Activated CD8-positive, alpha-beta memory T cell treated with anti-CD3 and anti-CD28 coated beads, Interleukin-2, amount 50 U/mL, for 1 hour (primary cell): ENCODE data around the gene ADAP1.

Experiments used
- DNase-seq: peaks from one replicate; pipeline ENCODE4 v3.0.0-alpha.2; 2020; ENCODE audit errors: extremely low read depth

ADAP1 gene

DNA sequence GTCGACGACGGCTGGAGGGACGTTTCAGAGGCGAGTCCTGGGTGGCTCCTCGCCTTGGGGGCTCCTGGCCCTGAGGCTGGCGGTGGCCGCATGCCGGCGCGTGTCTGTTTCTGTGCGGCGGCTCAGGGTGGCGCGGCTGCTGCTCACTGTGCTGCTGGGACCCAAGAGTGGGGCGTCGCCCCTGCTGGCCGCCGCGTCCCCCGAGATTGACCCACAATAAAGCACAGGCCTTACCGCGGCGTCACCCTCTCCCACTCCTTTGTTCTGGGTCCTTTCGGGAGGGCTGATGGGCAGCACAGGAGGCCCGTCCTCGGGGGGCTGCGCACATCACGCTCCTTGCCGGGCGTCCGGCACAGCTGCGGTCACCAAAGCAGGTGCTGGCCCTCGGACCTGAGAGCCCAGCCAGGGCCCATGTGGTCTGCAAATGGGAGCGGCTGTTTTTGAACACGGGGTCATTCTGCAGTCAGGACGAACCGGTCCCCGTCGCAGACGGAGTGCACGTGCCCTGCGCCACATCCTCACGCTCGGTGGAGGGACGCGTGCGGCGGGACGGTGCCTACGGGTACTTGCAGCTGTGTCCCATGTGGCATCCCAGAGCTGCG lies 58.9 kb downstream of the ADAP1 start:
- no peak for DNase-seq

DNA sequence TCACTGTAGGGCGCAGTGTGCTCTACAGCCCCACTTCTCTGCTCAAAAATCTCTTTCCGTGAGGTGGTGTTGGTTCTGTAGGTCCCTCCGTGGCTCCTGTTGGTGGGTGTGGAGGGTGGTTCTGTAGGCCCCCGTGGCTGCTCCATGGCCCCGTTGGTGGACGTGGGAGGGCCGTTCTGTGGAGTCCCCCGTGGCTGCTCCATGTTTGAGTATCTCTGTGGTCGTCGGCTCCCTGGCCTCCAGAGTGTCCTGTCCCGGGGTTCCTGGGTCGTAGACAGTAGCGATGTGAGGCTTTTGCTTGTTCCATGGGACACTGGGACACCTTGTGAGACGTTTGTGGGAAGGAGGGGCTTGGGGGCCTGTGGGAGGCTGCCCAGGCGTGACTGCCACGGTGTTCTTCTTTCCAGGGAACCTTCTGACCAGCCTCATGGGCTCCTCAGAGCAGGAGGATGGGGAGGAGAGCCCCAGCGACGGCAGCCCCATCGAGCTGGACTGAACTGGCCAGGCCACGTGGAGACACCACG lies 59.5 kb downstream of the ADAP1 start:
- no peak for DNase-seq

DNA sequence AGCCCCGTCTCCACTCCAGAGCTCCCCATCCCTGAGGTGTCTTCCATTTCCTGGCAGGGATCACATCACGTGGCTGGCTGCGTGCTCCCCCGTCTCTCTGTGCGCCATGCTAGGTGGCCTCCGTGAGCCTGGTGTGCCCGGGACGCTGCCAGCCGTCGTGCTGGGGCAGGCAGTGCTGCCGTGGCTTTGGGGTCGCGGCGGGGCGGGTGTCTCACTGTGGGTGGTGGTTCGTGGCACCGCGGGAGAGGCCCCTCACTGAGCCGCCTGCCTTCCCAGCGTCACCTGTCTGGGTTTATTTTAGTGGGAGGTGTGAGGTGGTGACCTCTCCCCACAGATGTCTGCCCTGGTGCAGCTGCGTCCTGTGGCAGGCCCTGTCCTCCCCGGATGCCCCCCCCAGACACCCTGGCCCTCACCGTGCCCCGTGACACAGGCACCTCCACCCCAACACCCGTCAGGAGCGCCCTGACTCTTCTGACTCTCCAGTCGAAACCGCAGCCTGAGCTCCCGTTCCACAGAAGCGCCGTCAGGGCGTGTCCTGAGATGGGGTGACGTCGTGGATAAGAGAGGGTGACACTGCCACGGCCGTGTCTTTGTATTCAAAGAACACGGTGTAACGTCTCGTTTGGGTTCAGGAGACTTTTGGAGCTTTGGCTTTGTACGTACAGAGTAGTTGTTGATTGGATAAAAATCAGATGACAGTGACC lies 60.2 kb downstream of the ADAP1 start:
- no peak for DNase-seq

DNA sequence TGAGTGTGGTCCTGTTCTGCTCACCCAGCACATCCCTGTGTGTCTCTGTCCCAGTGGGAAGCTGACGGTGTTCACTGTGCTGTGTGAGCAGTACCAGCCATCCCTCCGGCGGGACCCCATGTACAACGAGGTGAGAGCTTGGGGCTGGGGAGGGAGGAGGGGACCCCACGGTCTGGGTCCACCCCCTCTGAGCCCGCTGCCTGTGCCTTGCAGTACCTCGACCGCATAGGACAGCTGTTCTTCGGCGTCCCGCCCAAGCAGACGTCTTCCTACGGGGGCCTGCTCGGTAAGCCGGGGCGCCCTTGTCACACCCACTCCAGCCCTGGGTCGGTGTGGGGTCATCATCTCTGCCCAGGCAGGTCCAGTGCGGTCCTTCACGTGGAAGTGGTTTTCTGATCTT lies 60.8 kb downstream of the ADAP1 start:
- DNase-seq = no peak

DNA sequence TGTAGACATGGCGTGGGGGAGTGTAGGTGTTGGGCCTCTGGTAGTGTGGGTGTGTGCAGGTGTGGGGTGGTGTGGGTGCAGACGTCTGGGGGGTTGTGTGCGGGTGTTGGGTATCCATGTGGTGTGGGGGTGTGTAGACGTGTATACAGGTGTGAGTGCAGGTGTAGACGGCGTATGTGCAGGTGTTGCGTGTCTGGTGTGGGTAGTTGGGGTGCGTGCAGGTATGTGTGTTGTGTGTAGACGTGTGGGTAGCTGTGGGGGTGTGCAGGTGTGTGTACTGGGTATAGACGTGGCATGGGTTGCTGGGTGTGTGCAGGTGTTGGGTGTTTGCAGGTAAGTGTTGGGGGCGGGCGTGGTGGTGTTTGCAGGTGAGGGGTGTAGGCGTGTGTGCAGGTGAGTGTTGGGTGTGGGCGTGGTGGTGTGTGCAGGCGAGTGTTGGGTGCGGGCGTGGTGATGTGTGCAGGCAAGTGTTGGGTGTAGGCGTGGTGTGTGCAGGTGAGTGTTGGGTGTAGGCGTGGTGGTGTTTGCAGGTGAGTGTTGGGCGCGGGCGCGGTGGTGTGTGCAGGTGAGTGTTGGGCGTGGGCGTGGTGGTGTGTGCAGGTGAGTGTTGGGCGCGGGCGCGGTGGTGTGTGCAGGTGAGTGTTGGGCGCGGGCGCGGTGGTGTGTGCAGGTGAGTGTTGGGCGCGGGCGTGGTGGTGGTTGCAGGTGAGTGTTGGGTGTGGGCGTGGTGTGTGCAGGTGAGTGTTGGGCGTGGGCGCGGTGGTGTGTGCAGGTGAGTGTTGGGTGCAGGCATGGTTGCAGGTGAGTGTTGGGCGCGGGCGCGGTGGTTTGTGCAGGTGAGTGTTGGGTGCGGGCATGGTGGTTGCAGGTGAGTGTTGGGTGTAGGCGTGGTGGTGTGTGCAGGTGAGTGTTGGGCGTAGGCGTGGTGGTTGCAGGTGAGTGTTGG lies 61.6 kb downstream of the ADAP1 start:
- DNase-seq = no peak

DNA sequence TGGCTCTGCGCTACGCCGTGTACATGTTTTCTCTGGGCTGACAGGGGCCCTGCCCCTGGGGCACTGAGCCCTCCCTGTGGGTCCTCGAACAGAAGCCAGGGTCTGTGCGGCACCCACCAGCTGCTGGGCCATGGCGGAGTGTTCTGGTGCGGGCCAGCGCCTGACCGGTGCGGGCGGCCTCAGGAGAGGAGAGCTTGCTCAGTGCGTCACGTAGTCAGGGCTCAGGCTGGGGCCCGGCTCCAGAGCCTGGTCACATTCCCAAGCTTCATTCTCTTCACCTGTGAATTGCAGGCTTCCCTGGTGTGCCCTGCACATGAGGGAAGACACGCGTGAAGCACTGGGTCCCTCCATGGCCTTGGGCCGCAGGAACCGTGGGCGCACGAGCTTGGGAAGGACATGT lies 62.7 kb downstream of the ADAP1 start:
- DNase-seq = no peak

DNA sequence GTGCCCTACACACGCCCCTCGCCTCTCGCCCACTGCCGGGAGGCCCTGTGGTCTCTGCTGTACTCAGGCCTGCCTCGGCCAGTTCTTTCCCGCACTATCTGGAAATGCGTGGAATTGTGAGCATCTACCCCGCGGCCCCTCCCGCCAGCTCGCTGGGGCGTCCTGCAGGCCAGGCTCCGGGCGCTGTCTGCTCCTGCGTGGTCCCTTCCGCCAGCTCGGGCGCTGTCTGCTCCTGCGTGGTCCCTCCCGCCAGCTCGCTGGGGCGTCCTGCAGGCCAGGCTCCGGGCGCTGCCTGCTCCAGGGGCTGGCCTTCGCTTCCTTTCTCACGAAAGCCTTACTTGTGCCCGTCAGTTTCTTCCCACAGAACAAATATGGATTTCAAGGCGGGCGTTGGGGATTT lies 63.2 kb downstream of the ADAP1 start:
- no peak for DNase-seq

DNA sequence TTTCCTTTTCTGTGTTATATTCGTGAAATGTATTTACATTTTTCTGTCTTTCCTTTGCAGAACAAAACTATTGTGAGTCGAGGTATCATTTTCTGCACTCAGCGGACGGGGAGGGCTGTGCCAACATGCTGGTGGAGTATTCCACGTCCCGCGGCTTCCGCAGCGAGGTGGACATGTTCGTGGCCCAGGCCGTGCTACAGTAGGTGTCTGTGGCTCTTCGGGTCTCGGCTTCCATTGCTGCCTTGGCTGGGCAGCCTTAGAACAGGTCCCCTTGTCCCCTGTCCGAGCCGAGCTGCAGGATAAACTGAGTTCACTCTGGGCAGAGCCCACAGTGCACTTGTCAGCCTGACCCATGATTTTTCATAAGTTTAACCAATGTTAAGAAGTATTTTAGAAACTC lies 63.6 kb downstream of the ADAP1 start:
- DNase-seq = no peak

DNA sequence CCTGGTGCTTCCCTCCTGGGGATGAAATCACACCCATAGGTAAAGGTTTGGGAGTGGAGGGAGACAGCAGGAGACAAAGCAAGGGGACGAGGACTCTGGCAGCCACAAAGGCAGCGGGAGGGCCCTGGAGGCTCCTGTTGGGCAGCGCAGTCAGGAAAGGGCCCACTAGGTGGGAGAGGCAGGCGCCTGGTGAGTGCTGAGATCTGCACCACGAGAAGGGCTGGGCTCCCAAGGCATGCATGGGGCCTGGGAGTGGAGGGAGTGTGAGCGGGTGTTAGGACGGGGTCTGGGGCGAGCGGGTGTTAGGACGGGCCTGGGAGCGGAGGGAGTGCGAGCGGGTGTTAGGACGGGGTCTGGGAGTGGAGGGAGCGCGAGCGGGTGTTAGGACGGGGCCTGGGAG lies 65.1 kb downstream of the ADAP1 start:
- DNase-seq = no peak

DNA sequence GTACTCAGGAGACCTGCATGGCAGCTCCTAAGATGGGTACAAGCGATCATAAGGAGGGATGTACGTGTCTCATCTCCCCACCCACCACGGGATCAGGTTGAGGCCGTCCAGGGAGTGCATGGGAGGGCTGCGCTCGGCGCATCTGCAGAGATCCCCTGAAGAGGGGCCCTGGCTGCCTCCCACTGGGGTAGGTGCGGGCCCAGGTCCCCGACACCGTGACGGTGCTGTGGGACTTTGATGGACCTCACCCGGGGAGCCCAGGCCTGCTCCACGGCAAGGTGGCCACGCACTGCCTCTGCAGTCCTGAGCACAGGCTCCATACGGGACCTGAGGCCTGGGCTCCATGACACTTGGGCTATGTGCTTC lies 65.5 kb downstream of the ADAP1 start:
- DNase-seq = no peak

DNA sequence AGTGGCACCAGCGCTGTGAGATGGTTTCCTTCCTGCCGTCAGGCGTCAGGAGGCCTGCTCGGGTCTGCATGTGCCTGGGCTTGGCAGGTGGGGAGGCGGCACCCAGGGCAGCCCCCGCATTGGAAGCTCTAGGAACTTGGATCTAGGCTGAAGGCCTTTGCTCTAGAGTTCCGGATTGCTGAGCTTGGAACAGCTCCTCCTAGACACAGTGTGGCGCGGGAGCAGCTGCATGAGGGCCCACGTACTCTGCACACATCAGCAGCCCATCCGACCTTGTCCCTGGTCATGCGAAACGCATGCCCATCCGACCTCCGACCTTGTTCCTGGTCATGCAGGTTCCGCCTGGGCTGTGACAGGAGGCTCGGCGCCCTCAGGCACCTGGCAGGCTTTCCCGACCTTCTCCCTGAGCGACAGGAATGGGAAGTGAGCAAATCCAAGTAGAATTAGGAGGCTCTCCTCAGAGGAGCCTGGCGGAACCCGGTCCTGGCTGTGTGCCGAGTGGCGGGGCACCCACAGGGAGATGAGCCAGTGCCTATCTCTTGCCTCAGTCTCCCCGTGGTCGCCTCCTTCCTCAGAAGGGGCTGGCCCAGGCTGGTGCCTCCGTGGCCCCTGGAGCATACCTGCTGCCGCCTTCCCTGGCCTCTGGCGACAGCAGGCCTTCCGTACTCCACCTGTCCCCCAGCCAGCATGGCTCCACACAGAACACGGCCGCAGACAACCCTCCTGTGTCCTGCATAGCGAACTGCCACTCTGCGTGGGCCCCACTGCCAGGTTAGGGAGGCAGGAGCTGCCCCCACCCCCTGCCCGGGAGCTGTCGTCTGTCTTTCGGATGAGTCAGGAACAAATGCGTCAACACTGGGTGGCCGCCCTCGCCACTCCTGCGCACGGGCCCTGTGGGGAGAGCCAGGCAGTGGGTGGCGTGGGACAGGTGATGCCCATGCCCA lies 66.1 kb downstream of the ADAP1 start:
- no peak for DNase-seq

DNA sequence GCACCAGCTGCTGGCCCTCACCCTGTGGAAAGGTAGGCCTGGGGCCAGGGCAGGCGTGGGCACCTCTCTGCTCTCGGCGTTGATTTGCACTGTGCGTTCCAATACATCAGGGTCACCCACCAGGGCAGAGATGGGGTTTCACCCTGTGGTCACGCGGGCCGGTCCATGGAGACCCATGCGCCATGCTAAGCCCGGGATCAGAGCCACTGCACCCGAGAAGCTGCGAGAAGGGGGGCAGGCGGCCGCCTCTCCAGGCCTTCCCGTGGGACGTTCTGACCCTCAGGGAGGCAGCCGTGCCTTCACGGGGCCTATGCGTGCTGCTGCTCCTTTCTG lies 67.0 kb downstream of the ADAP1 start:
- no peak for DNase-seq

DNA sequence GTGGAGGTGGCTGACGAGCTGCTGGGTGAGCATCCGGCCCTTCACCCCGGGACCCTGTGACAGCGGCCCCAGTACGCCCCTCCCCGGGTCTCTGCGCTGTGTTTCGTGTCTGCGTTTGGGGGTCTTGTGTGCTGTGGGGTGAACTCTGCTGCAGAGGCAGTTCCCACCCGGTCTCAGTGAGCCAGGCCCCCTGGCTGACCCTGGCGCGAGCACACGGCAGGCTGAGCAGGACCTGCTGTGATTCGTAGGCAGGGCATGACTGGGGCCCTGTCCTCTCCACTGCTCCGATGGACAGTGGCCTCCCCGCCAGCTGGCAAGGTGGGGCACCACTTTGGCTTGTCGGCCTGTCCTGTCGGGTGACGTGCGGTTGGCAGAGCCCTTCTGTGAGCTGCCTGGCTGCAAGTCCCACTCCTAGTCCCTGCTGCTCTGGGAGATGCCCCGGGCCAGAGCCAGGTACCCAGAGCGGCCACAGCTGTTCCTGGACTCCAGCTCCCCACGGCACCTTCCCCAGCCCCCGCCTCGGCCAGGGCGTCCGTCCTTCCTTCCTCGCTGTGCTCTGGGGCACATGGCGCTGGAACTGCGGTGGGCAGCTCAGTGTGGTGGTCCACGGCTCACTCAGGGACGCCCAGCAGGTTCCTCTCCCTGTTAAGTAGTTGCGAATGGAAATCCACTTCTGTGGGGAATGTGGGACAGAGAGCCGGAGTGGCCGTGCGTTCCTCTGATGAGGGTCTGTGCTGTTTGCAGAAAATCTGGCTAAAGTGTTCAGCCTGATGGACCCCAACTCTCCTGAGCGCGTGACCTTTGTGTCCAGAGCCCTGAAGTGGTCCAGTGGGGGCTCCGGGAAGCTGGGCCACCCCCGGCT lies 67.6 kb downstream of the ADAP1 start:
- DNase-seq = no peak

DNA sequence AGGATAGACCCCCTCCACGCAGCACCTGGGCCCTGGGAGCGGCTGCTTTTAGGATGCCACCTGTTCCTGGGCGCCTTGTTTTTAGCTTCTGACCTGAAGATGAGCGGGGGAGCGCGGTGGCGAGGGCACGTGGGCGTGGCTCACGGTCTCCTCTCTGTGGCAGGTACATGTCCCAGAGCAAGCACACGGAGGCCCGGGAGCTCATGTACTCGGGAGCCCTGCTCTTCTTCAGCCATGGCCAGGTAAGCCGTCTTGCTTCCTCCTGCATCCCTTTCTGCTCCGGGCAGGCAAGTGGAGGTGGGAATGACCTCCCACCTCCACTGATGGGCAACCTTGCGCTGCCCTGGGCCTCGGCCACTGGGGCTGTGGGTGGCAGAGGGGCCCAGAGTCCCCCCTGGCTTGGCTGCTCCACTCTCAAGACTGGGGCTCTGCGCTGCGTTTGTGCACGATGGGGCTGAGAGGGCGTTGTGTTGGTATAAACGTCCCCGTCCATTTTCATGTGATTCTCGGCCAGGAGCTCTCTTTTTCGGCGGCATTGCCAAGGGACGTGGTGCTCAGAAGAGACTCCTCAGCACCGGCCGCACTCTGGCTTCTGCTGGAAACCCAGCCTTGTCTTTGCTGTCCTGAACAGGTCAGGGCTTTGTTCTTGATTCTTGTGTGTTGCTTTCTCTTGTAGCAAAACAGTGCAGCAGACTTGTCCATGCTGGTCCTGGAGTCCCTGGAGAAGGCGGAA lies 68.4 kb downstream of the ADAP1 start:
- DNase-seq = no peak

DNA sequence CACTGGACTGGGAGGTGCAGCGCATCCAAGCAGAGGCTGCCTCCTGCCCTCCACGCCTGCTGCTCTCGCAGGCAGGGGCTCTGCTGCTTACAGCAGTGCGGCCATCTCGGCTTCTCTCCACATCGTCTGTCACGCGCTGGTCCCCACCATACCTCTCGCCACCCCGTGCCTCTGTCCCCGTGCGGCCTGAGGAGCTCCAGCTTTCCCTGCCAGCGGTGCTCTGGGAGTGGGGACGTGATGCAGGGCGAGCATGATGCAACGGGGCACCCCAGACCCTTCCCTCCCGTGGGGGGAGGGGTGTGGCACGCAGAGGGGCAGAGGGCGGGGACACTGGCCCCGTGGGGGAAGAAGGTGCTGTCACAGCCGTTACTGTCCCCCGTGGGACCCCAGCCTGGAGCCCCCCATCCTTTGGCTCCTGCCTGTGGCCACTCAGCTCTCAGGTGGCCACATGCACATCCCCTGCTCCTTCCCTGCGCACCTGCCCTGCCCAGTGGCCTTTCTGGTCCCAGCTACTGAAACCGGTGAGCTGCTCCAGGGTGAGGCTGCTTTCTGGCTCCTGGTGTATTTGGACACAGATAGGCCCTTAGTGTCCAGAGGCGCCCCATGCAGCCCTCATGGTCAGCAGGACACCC lies 69.1 kb downstream of the ADAP1 start:
- DNase-seq = no peak

DNA sequence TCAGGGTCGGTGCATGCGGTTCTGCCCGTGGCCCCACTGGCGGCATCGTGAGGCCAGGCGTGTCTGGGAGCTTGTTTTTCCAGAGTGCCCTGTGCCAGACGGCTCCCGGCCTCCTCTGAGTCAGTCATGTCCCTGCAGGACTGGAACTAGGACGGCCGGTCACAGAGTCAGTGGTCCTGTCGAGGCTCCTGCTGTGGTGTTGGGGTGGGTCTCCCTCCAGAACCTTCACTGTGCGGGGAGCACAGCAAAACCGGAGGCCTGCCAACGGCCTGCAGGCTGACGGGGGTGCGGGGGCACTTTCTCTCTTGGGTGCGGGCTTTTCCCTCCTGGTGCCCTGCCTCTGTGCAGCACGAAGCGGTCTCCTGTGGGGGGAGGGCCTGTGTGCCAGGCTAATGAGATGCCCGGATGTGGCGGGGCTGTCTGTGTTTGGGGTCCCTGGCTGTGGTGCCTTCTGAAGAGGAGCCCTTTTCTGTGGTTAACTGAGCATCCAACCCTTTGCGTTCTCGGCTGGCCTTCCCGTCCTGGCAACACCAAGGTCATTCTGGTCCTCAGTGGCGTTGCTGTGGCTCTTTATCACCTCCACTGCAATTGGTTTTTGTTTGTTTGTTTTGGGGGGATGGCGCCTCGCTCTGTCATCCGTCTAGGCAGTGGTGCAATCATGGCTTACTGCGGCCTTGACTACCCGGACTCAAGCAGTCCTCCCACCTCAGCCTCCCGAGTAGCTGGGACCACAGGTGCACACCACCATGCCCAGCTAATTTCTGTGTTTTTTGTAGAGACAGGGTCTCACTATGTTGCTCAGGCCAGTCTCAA lies 70.1 kb downstream of the ADAP1 start:
- no peak for DNase-seq

DNA sequence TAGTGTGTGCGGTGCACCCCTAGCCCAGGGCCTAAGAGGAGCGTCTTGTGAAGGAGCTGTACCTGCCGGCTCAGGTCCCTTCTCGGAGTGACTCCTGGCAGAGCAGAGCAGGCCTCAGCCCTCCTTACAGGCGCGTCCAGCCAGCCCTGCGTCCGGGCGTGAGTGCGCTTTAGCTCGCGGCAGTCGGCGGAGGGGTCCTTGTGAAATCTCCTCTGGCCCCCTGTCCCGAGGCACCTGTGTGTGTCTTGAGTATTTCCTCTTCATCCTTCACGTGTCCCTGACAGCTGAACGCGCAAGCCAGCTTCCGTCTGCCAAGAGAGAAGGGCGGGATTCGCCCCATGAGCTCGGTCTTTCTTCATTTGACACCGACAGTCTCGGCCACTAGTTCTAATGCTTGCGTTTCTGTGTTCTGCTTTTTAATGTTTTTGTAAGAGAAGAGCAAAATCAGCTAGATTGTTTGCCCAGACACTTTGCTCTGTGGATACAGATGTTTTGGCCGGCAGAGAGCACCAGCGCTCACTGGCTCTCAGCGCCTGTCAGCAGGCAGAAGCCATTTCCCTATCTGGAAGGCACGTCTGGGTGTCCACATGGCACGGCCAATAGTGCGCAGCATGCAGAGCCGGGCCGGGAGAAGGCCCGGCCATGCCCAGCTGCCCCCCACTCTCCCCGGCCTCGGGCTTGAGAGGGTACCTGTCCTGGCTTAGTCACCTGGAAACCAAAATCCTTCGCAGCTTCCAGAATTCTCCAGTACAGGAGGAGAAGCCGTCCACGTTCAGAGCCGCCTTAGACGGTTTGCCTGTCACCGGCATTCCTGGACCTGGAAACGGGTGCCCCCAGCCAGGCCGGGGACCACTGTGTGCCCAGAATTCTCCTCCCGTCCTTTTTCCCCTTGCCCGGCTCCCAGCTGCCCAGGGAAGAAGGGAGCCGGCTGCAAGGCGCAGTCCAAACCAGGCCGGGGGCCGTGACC lies 71.1 kb downstream of the ADAP1 start:
- DNase-seq = no peak
